Tibial artery (tissue), 4 donors: ENCODE data around the gene TP53INP2.

Source experiments
- DNase-seq, 2 donors: peaks; one replicate each; pipeline ENCODE4 v3.0.0-alpha.2; 2019
- H3K27ac ChIP-seq, 2 donors: fragments of 200-600 bp; sonication (generic) in 1 of 2; 1 replicate in 1 of 2; 2 replicates in 1 of 2; pipeline ENCODE4 v1.5.1; 2018 to 2019; ENCODE audit warnings: mild to moderate bottlenecking in 1 of 2
- H3K27me3 ChIP-seq, 2 donors: fragments of 200-600 bp; sonication (generic) in 1 of 2; one replicate each; pipeline versions ENCODE4 v1.5.1 to v1.6.0; 2016 to 2019
- H3K36me3 ChIP-seq, 3 donors: fragments of 200-600 bp; sonication (generic) in 2 of 3; one replicate each; pipeline ENCODE4 v1.5.1; 2016 to 2019; ENCODE audit warnings: mild to moderate bottlenecking in 2 of 3
- H3K4me1 ChIP-seq, 4 donors: fragments of 200-600 bp; sonication (generic) in 2 of 4; 1 replicate in 3 of 4; 2 replicates in 1 of 4; pipeline ENCODE4 v1.5.1; 2016 to 2019
- H3K4me3 ChIP-seq, 2 donors: fragments of 200-600 bp; sonication (generic) in 1 of 2; 1 replicate in 1 of 2; 2 replicates in 1 of 2; pipeline ENCODE4 v1.5.1; 2018 to 2019; ENCODE audit warnings: mild to moderate bottlenecking in 2 of 2
- H3K9me3 ChIP-seq, 3 donors: fragments of 200-600 bp; sonication (generic) in 1 of 3; one replicate each; pipeline ENCODE4 v1.5.1; 2016 to 2019
- CTCF ChIP-seq, 2 experiments: fragments of 200-600 bp in 1 of 2; fragments of 450-650 bp in 1 of 2; IDR thresholded peaks; one replicate each; pipeline ENCODE4 v1.5.1; 2017 to 2019; ENCODE audit warnings: antibody characterized with exemption in 2 of 2, mild to moderate bottlenecking in 1 of 2, moderate library complexity in 1 of 2
- intact Hi-C: fragments of 100-400 bp; cut with DNase I; formaldehyde crosslinking; loops from one replicate; pipeline ENCODE4 v1.15.0; 2023; ENCODE audit warnings: low total_unique reads

The TP53INP2 gene

GRCh38 chr20:34689486-34689885, 14.7 kb upstream of the TP53INP2 start:
- Histone ChIP-seq H3K36me3 (no peaks in the 10 kb centered on the region), H3K4me1 (no peaks in the 10 kb centered on the region), H3K27ac (no peak overlapping the region), H3K4me3 (no peak overlapping the region), H3K9me3 (no peaks in the 10 kb centered on the region), H3K27me3 (no peaks in the 10 kb centered on the region)
- no peak for TF ChIP-seq CTCF (IDR thresholded peaks at IDR 0.05)
- intact Hi-C loops = no loop called here
- no peak for DNase-seq

- intact Hi-C loops = no loop called here
- no peak for TF ChIP-seq CTCF (IDR thresholded peaks at IDR 0.05)
- no peak overlapping the region for H3K4me3 ChIP-seq
- no peaks in the 10 kb centered on the region for H3K36me3 ChIP-seq
- no peak for DNase-seq
- H3K27ac ChIP-seq = no peak overlapping the region
- H3K4me1 ChIP-seq = no peaks in the 10 kb centered on the region
- H3K27me3 ChIP-seq = no peaks in the 10 kb centered on the region
- no peaks in the 10 kb centered on the region for H3K9me3 ChIP-seq
These were observed 12.3 kb upstream of the TP53INP2 start for GRCh38 chr20:34691838-34692237.

- TF ChIP-seq CTCF (IDR thresholded peaks at IDR 0.05) = no peak
- Histone ChIP-seq H3K27me3 (no peaks in the 10 kb centered on the region), H3K36me3 (no peaks in the 10 kb centered on the region), H3K4me1 (no peaks in the 10 kb centered on the region), H3K27ac (no peak overlapping the region), H3K4me3 (no peak overlapping the region), H3K9me3 (no peaks in the 10 kb centered on the region)
- intact Hi-C loops = no loop called here
- DNase-seq = no peak
These were observed 10.7 kb upstream of the TP53INP2 start for GRCh38 chr20:34693414-34693813.

GRCh38 chr20:34701405-34702085, 2.6 kb upstream of the TP53INP2 start:
- peaks cover 0 to 22% (median 15%) of the 10 kb centered on the region in 4 donors for H3K4me1 ChIP-seq
- DNase-seq = no peak
- no peak overlapping the region for H3K27ac ChIP-seq
- intact Hi-C loops = no loop called here
- no peak overlapping the region for H3K4me3 ChIP-seq
- TF ChIP-seq CTCF (IDR thresholded peaks at IDR 0.05) = no peak
- H3K27me3 ChIP-seq = no peaks in the 10 kb centered on the region
- H3K36me3 ChIP-seq = no peaks in the 10 kb centered on the region
- no peaks in the 10 kb centered on the region for H3K9me3 ChIP-seq

- no peak for DNase-seq
- H3K4me1 ChIP-seq = peaks cover 0 to 22% (median 15%) of the 10 kb centered on the region in 4 donors
- no peak overlapping the region for H3K27ac ChIP-seq
- H3K36me3 ChIP-seq = no peaks in the 10 kb centered on the region
- no peak overlapping the region for H3K4me3 ChIP-seq
- intact Hi-C loops = no loop called here
- H3K27me3 ChIP-seq = no peaks in the 10 kb centered on the region
- TF ChIP-seq CTCF (IDR thresholded peaks at IDR 0.05) = no peak
- no peaks in the 10 kb centered on the region for H3K9me3 ChIP-seq
These were observed 1.1 kb upstream of the TP53INP2 start for GRCh38 chr20:34703061-34703423.
